Measurements from ENCODE around the gene C19orf47. TPM values are rescaled to one million over a fixed set of nuclear protein-coding genes. Genes with fewer than 3 reads are reported as not detected.

C19orf47 gene
- total and polyA plus RNA-seq, 2 donors (not counting 3 experiments of a cell fraction or from before 2014, with no cell fraction given): 16.4 to 27.0 TPM

DNA sequence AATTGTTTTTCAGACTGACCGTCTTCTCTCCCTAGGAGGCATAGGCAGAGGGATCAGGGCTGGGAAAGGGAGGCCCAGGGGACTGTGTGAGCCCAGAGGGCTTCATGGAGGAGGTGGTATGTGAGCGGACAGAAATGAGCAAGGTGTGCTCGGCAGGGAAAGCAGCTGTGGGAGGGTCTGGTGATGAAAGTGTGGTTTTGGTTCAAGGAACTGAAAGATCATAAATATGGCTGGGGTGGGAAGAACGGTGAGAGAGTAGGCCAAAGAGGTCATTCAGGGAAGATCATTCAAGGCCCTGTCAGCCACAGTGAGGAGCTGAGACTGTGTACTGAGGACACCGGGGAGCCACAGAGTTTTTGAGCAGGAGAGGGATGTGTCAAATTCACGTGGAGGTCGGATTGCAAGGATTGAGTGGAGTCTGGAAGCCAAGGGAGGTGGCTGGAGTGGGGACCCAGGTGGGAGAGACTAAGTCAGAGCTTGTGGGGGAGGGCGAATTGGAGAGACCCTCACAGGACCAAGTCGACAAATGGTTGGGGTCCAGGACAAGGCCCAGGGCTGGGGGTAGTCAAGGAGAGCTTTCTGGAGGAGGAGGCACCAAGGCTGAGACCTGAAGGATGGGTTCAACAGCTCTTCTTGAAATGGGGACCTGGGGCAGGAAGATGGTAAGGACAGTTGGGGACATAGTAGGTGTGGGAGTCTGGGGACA lies 7.9 kb upstream of the C19orf47 start:
- H3K4me2 ChIP-seq (ENCODE audit: insufficient read depth, low read length): no peak overlapping the region
- no peak overlapping the region for H2AFZ ChIP-seq (ENCODE audit: low read depth, low read length)
- H3K4me1 ChIP-seq (ENCODE audit: control insufficient read depth, extremely low read depth, insufficient read depth, low read length): peaks cover 4% of the 10 kb centered on the region
- H3K27me3 ChIP-seq (ENCODE audit: control insufficient read depth in 2 of 2, insufficient read depth in 2 of 2, low read length in 2 of 2): no peaks in the 10 kb centered on the region
- H3K9me3 ChIP-seq (replicated peaks; ENCODE audit: control insufficient read depth, insufficient read depth, low read length): no peaks in the 10 kb centered on the region
- peaks cover 7% of the 10 kb centered on the region for H3K79me2 ChIP-seq (ENCODE audit: control insufficient read depth, insufficient read depth, low read length)
- no peak overlapping the region for H3K9ac ChIP-seq (replicated peaks; ENCODE audit: extremely low read depth, insufficient read depth, low read length)
- H3K9me1 ChIP-seq (replicated peaks; ENCODE audit: control insufficient read depth, extremely low read depth, insufficient read depth, low read length): no peaks in the 10 kb centered on the region
- no TSS peak for BruUV-seq (replicated peaks)
- H3K27ac ChIP-seq (ENCODE audit: insufficient read depth, low read depth, low read length): no peak overlapping the region
- CTCF ChIA-PET: interaction anchor here (1.0 kb wide), 1 partner anchor 51 kb away, joined by 6 read pairs; no protein-coding TSS in a partner anchor
- POLR2A ChIA-PET: interaction anchor here (1.0 kb wide), 1 partner anchor 9 kb away, joined by 3 read pairs; no protein-coding TSS in a partner anchor
- intact Hi-C loops (cut with micrococcal nuclease): no loop called here
- H3K36me3 ChIP-seq (ENCODE audit: control insufficient read depth in 2 of 2, extremely low read depth in 1 of 2, insufficient read depth in 2 of 2, low read length in 2 of 2): no peaks in the 10 kb centered on the region
- no peak overlapping the region for H3K4me3 ChIP-seq (replicated peaks in 1 of 3; ENCODE audit: insufficient read depth in 1 of 3, low read depth in 1 of 3, low read length in 3 of 3)
- DNase-seq (ENCODE audit: low read depth, low spot score) (no peak), FAIRE-seq (no peak)
- dilution Hi-C loops (cut with MboI; ENCODE audit: extremely low pct_ligation_motif_present, low sequenced_read_pairs): no loop called here
- no peaks in the 10 kb centered on the region for H4K20me1 ChIP-seq (replicated peaks; ENCODE audit: control insufficient read depth, extremely low read depth, insufficient read depth, low read length)
- no peak for TF ChIP-seq MYC (IDR thresholded peaks at IDR 0.05; ENCODE audit: low read depth, low read length)
- TF ChIP-seq POLR2A (IDR thresholded peaks at IDR 0.05; ENCODE audit: low read depth, low read length): no peak
- TF ChIP-seq GATA2 (IDR thresholded peaks at IDR 0.05; ENCODE audit: insufficient read depth, insufficient read length, low read depth, low read length): no peak
- no peak for TF ChIP-seq EZH2 (IDR thresholded peaks at IDR 0.05; ENCODE audit: borderline replicate concordance, low read depth, low read length, severe bottlenecking)
- TF ChIP-seq JUN (IDR thresholded peaks at IDR 0.05; ENCODE audit: borderline replicate concordance, insufficient read depth, insufficient read length, low read depth): no peak
- TF ChIP-seq, protein P1, sequence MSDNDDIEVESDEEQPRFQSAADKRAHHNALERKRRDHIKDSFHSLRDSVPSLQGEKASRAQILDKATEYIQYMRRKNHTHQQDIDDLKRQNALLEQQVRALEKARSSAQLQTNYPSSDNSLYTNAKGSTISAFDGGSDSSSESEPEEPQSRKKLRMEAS (IDR thresholded peaks at IDR 0.05; ENCODE audit: insufficient read depth, insufficient read length): no peak
- no peak for TF ChIP-seq FOS (IDR thresholded peaks at IDR 0.05; ENCODE audit: borderline replicate concordance, insufficient read depth, low read length)
- TF ChIP-seq, protein P2, sequence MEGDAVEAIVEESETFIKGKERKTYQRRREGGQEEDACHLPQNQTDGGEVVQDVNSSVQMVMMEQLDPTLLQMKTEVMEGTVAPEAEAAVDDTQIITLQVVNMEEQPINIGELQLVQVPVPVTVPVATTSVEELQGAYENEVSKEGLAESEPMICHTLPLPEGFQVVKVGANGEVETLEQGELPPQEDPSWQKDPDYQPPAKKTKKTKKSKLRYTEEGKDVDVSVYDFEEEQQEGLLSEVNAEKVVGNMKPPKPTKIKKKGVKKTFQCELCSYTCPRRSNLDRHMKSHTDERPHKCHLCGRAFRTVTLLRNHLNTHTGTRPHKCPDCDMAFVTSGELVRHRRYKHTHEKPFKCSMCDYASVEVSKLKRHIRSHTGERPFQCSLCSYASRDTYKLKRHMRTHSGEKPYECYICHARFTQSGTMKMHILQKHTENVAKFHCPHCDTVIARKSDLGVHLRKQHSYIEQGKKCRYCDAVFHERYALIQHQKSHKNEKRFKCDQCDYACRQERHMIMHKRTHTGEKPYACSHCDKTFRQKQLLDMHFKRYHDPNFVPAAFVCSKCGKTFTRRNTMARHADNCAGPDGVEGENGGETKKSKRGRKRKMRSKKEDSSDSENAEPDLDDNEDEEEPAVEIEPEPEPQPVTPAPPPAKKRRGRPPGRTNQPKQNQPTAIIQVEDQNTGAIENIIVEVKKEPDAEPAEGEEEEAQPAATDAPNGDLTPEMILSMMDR (IDR thresholded peaks at IDR 0.05; ENCODE audit: extremely low read depth in 1 of 2, insufficient read depth in 1 of 2, low read depth in 1 of 2, low read length in 2 of 2): no peak
- no peak for TF ChIP-seq POLR2AphosphoS5 (IDR thresholded peaks at IDR 0.05; ENCODE audit: insufficient read depth, low read depth, low read length)

All from endothelial cell of umbilical vein (primary cell).